WTC11 (cell line): Measurements from ENCODE around the gene TNK1. TPM values are rescaled to one million over a fixed set of nuclear protein-coding genes. Genes with fewer than 3 reads are reported as not detected.
A peak's percentile ranks its signal among the peaks of the same experiment; 100 is the strongest.

Source experiments
- ATF1 ChIP-seq: sonication (generic); formaldehyde crosslinking; IDR thresholded peaks from 2 replicates; pipeline ENCODE4 v1.8.1; 2023; ENCODE audit warnings: mild to moderate bottlenecking, moderate library complexity, missing genetic modification reagents
- CREM ChIP-seq: sonication (generic); formaldehyde crosslinking; IDR thresholded peaks from 2 replicates; pipeline ENCODE4 v1.8.1; 2022; ENCODE audit warnings: mild to moderate bottlenecking, missing genetic modification reagents, moderate library complexity
- ELF4 ChIP-seq: sonication (generic); formaldehyde crosslinking; IDR thresholded peaks from 2 replicates; pipeline ENCODE4 v1.8.1; 2022; ENCODE audit warnings: low read depth, mild to moderate bottlenecking, moderate library complexity, missing genetic modification reagents
- ETV6 ChIP-seq: sonication (generic); formaldehyde crosslinking; IDR thresholded peaks from 2 replicates; pipeline ENCODE4 v1.8.1; 2022; ENCODE audit warnings: mild to moderate bottlenecking, missing genetic modification reagents
- FOXP1 ChIP-seq: sonication (generic); formaldehyde crosslinking; IDR thresholded peaks from 2 replicates; pipeline ENCODE4 v1.8.0; 2022; ENCODE audit warnings: missing genetic modification reagents, mild to moderate bottlenecking, moderate library complexity, borderline replicate concordance
- FOXP4 ChIP-seq: sonication (generic); formaldehyde crosslinking; IDR thresholded peaks from 2 replicates; pipeline ENCODE4 v1.8.0; 2022; ENCODE audit warnings: mild to moderate bottlenecking, missing genetic modification reagents
- HMGA2 ChIP-seq: fragments of 250-450 bp; sonication (Bioruptor Pico); IDR thresholded peaks from 2 replicates; pipeline ENCODE4 v1.4.0; 2021; ENCODE audit warnings: mild to moderate bottlenecking, moderate library complexity
- NFATC4 ChIP-seq: fragments of 250-450 bp; sonication (Bioruptor Pico); IDR thresholded peaks from 2 replicates; pipeline ENCODE4 v1.9.0; 2021; ENCODE audit warnings: mild to moderate bottlenecking
- PRDM15 ChIP-seq: sonication (generic); formaldehyde crosslinking; IDR thresholded peaks from 2 replicates; pipeline ENCODE4 v1.8.0; 2022; ENCODE audit warnings: missing genetic modification reagents
- STAT6 ChIP-seq: sonication (generic); formaldehyde crosslinking; conservative IDR thresholded peaks from 2 replicates; pipeline ENCODE4 v1.8.1; 2023; ENCODE audit warnings: mild to moderate bottlenecking, low read depth, missing genetic modification reagents, moderate library complexity
- TCF7 ChIP-seq: sonication (generic); formaldehyde crosslinking; IDR thresholded peaks from 2 replicates; pipeline ENCODE4 v1.8.0; 2022; ENCODE audit warnings: mild to moderate bottlenecking, low read depth, missing genetic modification reagents, moderate library complexity
- ZNF416 ChIP-seq: fragments of 250-450 bp; sonication (Bioruptor Pico); IDR thresholded peaks from 2 replicates; pipeline ENCODE4 v1.9.0; 2021; ENCODE audit warnings: mild to moderate bottlenecking, inconsistent platforms
- ZNF423 ChIP-seq: fragments of 250-450 bp; sonication (Bioruptor Pico); IDR thresholded peaks from 2 replicates; pipeline ENCODE4 v2.1.2; 2022; ENCODE audit warnings: mild to moderate bottlenecking, moderate library complexity
- total RNA-seq: library from RNA; stranded (reverse); gene quantifications from 3 replicates; pipeline ENCODE4 v1.2.3, GENCODE V29; 2021
- TF ChIP-seq, protein P1 (sequence below): sonication (generic); formaldehyde crosslinking; IDR thresholded peaks from 2 replicates; pipeline ENCODE4 v1.8.0; 2022; ENCODE audit warnings: mild to moderate bottlenecking, missing genetic modification reagents
- TF ChIP-seq, protein P2 (sequence below): sonication (generic); formaldehyde crosslinking; IDR thresholded peaks from 2 replicates; pipeline ENCODE4 v1.8.1; 2023; ENCODE audit warnings: mild to moderate bottlenecking, moderate library complexity, missing genetic modification reagents
- TF ChIP-seq, protein P3 (sequence below): sonication (generic); formaldehyde crosslinking; conservative IDR thresholded peaks from 2 replicates; pipeline ENCODE4 v1.8.1; 2022; ENCODE audit warnings: mild to moderate bottlenecking, missing genetic modification reagents
- TF ChIP-seq, protein P4 (sequence below): sonication (generic); formaldehyde crosslinking; IDR thresholded peaks from 2 replicates; pipeline ENCODE4 v1.8.0; 2023; ENCODE audit warnings: missing genetic modification reagents, mild to moderate bottlenecking, borderline replicate concordance
- TF ChIP-seq, protein P5 (sequence below): sonication (generic); formaldehyde crosslinking; IDR thresholded peaks from 2 replicates; pipeline ENCODE4 v1.8.0; 2023; ENCODE audit warnings: mild to moderate bottlenecking, missing genetic modification reagents

Gene TNK1
- total RNA-seq, 1 experiment from 2014 or later: 9.3 TPM

DNA sequence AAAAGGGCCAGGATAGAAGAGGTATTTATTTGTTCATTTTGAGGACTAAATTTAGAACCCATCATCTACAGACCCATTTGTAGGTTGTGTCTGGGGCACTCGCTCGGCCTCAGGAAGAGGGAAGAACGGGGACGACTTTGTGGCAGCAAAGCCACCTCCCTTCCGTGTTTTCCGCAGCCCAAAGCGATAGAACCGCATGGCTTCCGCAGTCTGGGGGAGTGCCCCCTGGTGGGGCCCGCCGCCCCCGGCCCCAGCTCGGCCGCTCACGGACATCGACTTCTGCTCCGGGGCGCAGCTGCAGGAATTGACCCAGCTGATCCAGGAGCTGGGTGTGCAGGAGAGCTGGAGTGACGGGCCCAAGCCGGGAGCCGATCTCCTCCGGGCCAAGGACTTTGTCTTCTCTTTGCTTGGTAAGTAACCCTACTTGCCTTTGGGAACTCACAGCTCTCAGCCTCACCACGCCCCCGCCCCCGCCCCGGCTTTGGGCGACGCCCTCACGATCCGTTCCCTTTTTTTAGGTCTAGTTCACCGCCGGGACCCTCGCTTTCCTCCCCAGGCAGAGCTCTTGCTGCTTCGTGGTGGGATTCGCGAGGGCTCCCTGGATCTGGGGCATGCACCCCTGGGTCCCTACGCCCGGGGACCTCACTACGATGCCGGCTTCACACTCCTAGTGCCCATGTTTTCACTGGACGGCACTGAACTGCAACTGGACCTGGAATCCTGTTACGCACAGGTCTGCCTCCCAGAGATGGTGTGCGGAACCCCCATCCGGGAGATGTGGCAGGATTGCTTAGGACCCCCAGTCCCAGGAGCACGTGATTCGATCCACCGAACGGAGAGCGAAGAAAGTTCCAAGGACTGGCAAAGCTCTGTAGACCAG, 55.0 kb downstream of the TNK1 start (continued):
- no peak for TF ChIP-seq FOXP4 (CRISPR knock-in tag)
- peak; percentile 37; the same call in 1 of the 2 replicates for TF ChIP-seq PRDM15
- TF ChIP-seq, protein P1, sequence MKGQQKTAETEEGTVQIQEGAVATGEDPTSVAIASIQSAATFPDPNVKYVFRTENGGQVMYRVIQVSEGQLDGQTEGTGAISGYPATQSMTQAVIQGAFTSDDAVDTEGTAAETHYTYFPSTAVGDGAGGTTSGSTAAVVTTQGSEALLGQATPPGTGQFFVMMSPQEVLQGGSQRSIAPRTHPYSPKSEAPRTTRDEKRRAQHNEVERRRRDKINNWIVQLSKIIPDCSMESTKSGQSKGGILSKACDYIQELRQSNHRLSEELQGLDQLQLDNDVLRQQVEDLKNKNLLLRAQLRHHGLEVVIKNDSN: peak; percentile 67
- TF ChIP-seq, protein P2, sequence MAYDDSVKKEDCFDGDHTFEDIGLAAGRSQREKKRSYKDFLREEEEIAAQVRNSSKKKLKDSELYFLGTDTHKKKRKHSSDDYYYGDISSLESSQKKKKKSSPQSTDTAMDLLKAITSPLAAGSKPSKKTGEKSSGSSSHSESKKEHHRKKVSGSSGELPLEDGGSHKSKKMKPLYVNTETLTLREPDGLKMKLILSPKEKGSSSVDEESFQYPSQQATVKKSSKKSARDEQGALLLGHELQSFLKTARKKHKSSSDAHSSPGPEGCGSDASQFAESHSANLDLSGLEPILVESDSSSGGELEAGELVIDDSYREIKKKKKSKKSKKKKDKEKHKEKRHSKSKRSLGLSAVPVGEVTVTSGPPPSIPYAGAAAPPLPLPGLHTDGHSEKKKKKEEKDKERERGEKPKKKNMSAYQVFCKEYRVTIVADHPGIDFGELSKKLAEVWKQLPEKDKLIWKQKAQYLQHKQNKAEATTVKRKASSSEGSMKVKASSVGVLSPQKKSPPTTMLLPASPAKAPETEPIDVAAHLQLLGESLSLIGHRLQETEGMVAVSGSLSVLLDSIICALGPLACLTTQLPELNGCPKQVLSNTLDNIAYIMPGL (CRISPR knock-in tag): peak; percentile 33; the same call in 1 of the 2 replicates
- no peak for TF ChIP-seq CREM (CRISPR knock-in tag)
- TF ChIP-seq ATF1 (CRISPR knock-in tag): no peak; the same call in 1 of the 2 replicates
- TF ChIP-seq, protein P3, sequence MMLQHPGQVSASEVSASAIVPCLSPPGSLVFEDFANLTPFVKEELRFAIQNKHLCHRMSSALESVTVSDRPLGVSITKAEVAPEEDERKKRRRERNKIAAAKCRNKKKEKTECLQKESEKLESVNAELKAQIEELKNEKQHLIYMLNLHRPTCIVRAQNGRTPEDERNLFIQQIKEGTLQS (CRISPR knock-in tag): no peak
- no peak for TF ChIP-seq HMGA2 (CRISPR knock-in tag)
- TF ChIP-seq, protein P4, sequence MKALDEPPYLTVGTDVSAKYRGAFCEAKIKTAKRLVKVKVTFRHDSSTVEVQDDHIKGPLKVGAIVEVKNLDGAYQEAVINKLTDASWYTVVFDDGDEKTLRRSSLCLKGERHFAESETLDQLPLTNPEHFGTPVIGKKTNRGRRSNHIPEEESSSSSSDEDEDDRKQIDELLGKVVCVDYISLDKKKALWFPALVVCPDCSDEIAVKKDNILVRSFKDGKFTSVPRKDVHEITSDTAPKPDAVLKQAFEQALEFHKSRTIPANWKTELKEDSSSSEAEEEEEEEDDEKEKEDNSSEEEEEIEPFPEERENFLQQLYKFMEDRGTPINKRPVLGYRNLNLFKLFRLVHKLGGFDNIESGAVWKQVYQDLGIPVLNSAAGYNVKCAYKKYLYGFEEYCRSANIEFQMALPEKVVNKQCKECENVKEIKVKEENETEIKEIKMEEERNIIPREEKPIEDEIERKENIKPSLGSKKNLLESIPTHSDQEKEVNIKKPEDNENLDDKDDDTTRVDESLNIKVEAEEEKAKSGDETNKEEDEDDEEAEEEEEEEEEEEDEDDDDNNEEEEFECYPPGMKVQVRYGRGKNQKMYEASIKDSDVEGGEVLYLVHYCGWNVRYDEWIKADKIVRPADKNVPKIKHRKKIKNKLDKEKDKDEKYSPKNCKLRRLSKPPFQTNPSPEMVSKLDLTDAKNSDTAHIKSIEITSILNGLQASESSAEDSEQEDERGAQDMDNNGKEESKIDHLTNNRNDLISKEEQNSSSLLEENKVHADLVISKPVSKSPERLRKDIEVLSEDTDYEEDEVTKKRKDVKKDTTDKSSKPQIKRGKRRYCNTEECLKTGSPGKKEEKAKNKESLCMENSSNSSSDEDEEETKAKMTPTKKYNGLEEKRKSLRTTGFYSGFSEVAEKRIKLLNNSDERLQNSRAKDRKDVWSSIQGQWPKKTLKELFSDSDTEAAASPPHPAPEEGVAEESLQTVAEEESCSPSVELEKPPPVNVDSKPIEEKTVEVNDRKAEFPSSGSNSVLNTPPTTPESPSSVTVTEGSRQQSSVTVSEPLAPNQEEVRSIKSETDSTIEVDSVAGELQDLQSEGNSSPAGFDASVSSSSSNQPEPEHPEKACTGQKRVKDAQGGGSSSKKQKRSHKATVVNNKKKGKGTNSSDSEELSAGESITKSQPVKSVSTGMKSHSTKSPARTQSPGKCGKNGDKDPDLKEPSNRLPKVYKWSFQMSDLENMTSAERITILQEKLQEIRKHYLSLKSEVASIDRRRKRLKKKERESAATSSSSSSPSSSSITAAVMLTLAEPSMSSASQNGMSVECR: peak; percentile 70; the same call in 1 of the 2 replicates
- no peak for TF ChIP-seq STAT6 (CRISPR knock-in tag)
- no peak for TF ChIP-seq ZNF423 (CRISPR knock-in tag)
- TF ChIP-seq ZNF416: no peak
- TF ChIP-seq ELF4 (CRISPR knock-in tag): no peak
- no peak for TF ChIP-seq FOXP1 (CRISPR knock-in tag)
- TF ChIP-seq ETV6 (CRISPR knock-in tag): no peak
- TF ChIP-seq TCF7 (CRISPR knock-in tag): no peak
- TF ChIP-seq, protein P5, sequence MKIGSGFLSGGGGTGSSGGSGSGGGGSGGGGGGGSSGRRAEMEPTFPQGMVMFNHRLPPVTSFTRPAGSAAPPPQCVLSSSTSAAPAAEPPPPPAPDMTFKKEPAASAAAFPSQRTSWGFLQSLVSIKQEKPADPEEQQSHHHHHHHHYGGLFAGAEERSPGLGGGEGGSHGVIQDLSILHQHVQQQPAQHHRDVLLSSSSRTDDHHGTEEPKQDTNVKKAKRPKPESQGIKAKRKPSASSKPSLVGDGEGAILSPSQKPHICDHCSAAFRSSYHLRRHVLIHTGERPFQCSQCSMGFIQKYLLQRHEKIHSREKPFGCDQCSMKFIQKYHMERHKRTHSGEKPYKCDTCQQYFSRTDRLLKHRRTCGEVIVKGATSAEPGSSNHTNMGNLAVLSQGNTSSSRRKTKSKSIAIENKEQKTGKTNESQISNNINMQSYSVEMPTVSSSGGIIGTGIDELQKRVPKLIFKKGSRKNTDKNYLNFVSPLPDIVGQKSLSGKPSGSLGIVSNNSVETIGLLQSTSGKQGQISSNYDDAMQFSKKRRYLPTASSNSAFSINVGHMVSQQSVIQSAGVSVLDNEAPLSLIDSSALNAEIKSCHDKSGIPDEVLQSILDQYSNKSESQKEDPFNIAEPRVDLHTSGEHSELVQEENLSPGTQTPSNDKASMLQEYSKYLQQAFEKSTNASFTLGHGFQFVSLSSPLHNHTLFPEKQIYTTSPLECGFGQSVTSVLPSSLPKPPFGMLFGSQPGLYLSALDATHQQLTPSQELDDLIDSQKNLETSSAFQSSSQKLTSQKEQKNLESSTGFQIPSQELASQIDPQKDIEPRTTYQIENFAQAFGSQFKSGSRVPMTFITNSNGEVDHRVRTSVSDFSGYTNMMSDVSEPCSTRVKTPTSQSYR (CRISPR knock-in tag): no peak
- TF ChIP-seq NFATC4 (CRISPR knock-in tag): no peak
